Osteocyte (in vitro differentiated cells): ENCODE results near the gene MRPL32. TPM values are rescaled to one million over a fixed set of nuclear protein-coding genes. Genes with fewer than 3 reads are reported as not detected.

Experiments used
- DNase-seq: peaks from one replicate; pipeline ENCODE4 v3.0.0; 2021; ENCODE audit warnings: mixed read lengths; ENCODE audit not compliant: unreplicated experiment; ENCODE audit errors: extremely low spot score
- H3K27ac Mint-ChIP-seq: one replicate; pipeline ENCODE4 v1.8.0; 2021; ENCODE audit warnings: mild to moderate bottlenecking, mixed read lengths; ENCODE audit not compliant: unreplicated experiment
- H3K27me3 Mint-ChIP-seq: one replicate; pipeline ENCODE4 v1.8.0; 2021; ENCODE audit warnings: mixed read lengths; ENCODE audit not compliant: unreplicated experiment
- H3K36me3 Mint-ChIP-seq: one replicate; pipeline ENCODE4 v1.8.0; 2021; ENCODE audit warnings: mixed read lengths; ENCODE audit not compliant: unreplicated experiment
- H3K4me1 Mint-ChIP-seq: one replicate; pipeline ENCODE4 v1.8.0; 2021; ENCODE audit warnings: mixed read lengths; ENCODE audit not compliant: unreplicated experiment
- H3K4me3 Mint-ChIP-seq: one replicate; pipeline ENCODE4 v1.8.0; 2021; ENCODE audit warnings: mild to moderate bottlenecking, moderate library complexity, mixed read lengths; ENCODE audit not compliant: unreplicated experiment
- H3K9me3 Mint-ChIP-seq: one replicate; pipeline ENCODE4 v1.8.0; 2021; ENCODE audit warnings: mixed read lengths; ENCODE audit not compliant: unreplicated experiment
- total RNA-seq: library from RNA; stranded (reverse); gene quantifications from 2 replicates; pipeline ENCODE4 v1.2.1, GENCODE V29; 2021
- TF ChIP-seq, protein P1 (sequence below): fragments of 200-600 bp; sonication (generic); IDR thresholded peaks from 2 replicates; pipeline ENCODE4 v1.5.0; 2021; ENCODE audit warnings: antibody characterized with exemption, mild to moderate bottlenecking, moderate library complexity

MRPL32 gene
- total RNA-seq, 1 donor from 2014 or later: 49.0 TPM

DNA sequence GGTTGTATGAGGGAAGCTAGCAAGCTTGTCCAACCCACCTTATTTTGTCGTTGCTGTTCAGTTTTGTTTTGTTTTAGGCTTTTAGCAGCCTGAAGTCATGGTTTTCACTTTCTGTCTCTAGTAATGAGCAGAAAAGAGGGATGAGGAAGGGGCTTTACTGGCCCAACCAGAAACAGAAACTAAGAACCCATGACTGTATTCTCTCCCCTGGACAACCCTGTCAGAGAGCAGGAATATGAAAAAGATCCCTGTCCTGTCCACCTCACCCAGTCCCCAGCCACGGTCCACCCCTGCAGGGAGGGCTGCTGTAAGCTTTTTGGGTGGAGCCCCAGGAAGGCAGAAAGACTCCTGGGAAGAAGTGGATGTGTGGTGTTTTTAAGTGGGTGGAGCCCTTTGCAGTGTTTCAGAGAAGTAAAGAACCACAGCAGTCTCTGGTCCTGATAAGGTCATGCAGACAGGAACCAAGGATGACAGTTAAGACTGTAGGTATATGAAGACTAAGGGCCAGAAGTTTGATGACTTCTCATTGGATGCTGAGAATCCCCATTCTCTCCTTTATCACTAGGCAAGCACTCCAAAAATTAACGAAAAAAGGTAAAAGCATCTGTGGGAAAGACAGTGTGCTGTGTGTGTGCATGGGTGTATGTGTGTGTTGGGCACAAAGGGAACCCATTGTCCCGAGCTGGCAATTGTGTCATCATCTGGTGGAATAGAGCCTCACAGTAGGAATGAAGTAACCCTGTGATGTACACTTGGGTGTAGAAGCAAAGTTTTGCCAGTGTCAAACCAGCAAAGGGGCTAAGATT is 13.8 kb downstream of the MRPL32 start:
- H3K27me3 Mint-ChIP-seq: peaks cover 2% of the 10 kb centered on the region

DNA sequence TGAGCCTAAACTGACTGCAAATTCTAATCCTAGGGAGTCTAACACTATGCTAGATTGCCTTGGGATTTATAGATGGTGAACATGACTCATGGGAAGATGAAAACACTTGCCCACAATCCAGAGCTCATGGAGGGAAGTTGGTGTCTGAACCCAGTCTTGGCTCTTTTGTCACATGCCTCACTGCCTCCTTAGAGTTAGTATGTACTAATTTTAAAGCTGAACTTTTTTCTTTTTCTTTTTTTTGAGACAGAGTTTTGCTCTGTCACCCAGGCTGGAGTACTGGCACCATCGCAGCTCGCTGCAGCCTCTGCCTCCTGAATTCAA is 14.4 kb downstream of the MRPL32 start:
- Mint-ChIP-seq H3K36me3 (no peaks in the 10 kb centered on the region), H3K27me3 (peaks cover 6% of the 10 kb centered on the region), H3K4me3 (no peak overlapping the region), H3K27ac (no peak overlapping the region), H3K4me1 (peaks cover 13% of the 10 kb centered on the region), H3K9me3 (peaks cover 4% of the 10 kb centered on the region)
- TF ChIP-seq, protein P1, sequence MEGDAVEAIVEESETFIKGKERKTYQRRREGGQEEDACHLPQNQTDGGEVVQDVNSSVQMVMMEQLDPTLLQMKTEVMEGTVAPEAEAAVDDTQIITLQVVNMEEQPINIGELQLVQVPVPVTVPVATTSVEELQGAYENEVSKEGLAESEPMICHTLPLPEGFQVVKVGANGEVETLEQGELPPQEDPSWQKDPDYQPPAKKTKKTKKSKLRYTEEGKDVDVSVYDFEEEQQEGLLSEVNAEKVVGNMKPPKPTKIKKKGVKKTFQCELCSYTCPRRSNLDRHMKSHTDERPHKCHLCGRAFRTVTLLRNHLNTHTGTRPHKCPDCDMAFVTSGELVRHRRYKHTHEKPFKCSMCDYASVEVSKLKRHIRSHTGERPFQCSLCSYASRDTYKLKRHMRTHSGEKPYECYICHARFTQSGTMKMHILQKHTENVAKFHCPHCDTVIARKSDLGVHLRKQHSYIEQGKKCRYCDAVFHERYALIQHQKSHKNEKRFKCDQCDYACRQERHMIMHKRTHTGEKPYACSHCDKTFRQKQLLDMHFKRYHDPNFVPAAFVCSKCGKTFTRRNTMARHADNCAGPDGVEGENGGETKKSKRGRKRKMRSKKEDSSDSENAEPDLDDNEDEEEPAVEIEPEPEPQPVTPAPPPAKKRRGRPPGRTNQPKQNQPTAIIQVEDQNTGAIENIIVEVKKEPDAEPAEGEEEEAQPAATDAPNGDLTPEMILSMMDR: no peak
- DNase-seq: no peak

More for the DNA sequence above, 13.8 kb downstream of the MRPL32 start:
- Mint-ChIP-seq H3K27ac (peak overlapping the region; percentile 78), H3K4me1 (peaks cover 13% of the 10 kb centered on the region), H3K9me3 (peaks cover 4% of the 10 kb centered on the region), H3K4me3 (peak overlapping the region; percentile 53), H3K36me3 (no peaks in the 10 kb centered on the region)
- DNase-seq: no peak
- TF ChIP-seq, protein P1: no peak

DNA sequence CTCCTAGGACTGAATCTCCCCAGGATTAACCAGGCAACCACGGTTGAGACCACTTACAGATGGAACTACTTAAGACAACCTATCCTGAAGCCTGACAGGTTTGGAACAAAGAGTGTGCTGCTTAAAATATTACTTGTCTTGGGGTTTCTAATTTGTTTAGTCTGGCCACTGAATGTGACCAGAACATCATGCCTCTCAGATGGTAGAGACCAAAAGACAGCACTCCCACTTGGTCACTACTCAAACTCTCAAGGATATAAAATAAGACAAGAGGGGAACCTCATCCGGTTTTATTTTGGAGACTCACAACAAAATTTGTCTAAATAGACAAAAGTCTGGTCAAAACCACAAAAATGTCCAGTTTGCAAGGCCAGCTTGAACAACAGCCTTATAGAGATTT is 15.3 kb downstream of the MRPL32 start:
- TF ChIP-seq, protein P1: no peak
- Mint-ChIP-seq H3K27ac (no peak overlapping the region), H3K4me3 (no peak overlapping the region), H3K4me1 (peaks cover 13% of the 10 kb centered on the region), H3K27me3 (peaks cover 10% of the 10 kb centered on the region), H3K36me3 (no peaks in the 10 kb centered on the region), H3K9me3 (peaks cover 4% of the 10 kb centered on the region)
- no peak for DNase-seq

DNA sequence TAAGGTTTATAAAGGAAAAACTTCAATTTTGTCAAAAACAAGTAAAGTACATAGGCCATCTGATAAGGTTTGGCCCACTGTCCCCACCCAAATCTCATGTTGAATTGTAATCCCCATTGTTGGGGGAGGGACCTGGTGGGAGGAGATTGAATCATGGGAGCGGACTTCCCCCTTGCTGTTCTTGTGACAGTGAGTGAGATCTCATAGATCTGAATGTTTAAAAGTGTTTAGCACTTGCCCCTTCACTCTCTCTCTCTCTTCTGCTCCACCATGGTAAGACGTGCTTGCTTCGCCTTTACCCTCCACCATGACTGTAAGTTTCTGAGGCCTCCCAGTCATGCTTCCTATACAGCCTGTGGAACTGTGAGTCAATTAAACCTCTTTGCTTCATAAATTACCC is 18.2 kb downstream of the MRPL32 start:
- peaks cover 4% of the 10 kb centered on the region for H3K9me3 Mint-ChIP-seq
- H3K4me3 Mint-ChIP-seq: no peak overlapping the region
- no peaks in the 10 kb centered on the region for H3K36me3 Mint-ChIP-seq
- H3K27ac Mint-ChIP-seq: no peak overlapping the region
- DNase-seq: no peak
- H3K4me1 Mint-ChIP-seq: peaks cover 12% of the 10 kb centered on the region
- H3K27me3 Mint-ChIP-seq: peaks cover 18% of the 10 kb centered on the region
- TF ChIP-seq, protein P1: no peak

DNA sequence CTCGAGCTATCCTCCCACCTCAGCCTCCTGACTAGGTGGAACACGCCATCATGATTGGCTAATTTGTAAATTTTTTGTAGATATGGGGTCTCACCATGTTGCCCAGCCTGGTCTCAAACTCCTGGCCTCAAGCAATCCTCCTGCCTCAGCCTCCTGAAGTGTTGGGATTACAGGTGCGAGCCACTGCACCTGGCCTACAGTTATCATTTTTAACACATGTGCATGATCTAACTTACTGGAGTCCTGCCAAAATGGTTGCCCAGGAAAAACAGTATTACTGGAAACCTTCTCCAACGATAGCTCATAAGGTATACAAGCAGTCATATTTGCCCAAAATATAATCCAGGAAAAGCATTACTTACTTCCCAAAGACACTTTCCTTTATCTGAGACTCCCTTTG is 20.2 kb downstream of the MRPL32 start:
- Mint-ChIP-seq H3K4me3 (no peak overlapping the region), H3K27me3 (peaks cover 28% of the 10 kb centered on the region), H3K36me3 (no peaks in the 10 kb centered on the region), H3K9me3 (peaks cover 9% of the 10 kb centered on the region), H3K4me1 (peaks cover 3% of the 10 kb centered on the region), H3K27ac (no peak overlapping the region)
- TF ChIP-seq, protein P1: no peak
- no peak for DNase-seq
